ENCODE results near the gene ANKRD27.

DNA sequence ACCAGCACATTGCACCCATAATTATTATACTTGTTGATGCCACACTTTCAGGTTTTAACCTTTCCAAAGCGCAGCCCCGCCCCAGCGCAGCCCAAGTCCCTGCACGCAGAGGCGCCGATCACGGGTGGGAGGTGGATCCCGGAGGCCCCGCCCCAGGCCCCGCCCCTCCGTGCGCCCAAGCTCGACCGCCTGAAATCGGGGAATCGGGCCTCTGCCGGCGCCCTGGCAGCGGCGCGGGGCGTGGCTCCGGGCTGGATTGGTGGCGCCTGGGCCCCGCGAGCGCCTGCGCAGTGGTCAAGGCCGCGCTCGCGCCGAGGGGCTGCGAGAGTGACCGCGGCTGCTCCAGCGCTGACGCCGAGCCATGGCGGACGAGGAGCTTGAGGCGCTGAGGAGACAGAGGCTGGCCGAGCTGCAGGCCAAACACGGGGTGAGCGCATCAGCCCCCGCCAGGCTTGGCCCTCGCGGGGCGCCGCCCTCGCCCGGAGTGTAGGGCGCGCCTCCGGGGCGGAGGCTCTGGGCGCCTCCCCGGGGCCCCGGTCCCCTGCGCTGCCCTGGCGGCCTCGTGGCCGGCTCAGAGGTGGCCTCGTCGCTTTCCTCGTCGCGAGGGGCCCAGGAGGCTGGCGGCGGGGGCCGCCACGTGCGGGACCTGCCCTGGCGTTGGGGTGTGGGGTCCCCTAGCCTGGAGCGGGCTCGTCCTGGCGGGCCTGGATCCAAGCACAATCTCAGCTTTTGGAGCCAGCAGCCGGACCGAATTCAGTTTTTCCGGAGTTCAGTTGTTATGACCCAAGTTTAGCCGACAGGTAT, 93.9 kb downstream of the ANKRD27 start, which contains the start of gene PDCD5:
- TF ChIP-seq, protein P1, sequence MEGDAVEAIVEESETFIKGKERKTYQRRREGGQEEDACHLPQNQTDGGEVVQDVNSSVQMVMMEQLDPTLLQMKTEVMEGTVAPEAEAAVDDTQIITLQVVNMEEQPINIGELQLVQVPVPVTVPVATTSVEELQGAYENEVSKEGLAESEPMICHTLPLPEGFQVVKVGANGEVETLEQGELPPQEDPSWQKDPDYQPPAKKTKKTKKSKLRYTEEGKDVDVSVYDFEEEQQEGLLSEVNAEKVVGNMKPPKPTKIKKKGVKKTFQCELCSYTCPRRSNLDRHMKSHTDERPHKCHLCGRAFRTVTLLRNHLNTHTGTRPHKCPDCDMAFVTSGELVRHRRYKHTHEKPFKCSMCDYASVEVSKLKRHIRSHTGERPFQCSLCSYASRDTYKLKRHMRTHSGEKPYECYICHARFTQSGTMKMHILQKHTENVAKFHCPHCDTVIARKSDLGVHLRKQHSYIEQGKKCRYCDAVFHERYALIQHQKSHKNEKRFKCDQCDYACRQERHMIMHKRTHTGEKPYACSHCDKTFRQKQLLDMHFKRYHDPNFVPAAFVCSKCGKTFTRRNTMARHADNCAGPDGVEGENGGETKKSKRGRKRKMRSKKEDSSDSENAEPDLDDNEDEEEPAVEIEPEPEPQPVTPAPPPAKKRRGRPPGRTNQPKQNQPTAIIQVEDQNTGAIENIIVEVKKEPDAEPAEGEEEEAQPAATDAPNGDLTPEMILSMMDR (IDR thresholded peaks at IDR 0.05) = no peak
- TF ChIP-seq POLR2AphosphoS5 (IDR thresholded peaks at IDR 0.05; ENCODE audit: insufficient read depth in 1 of 2, low read depth in 1 of 2) = peak; percentile 44 to 61
- peak in 1 of 2 donors; percentile 73 for TF ChIP-seq POLR2A (IDR thresholded peaks at IDR 0.05)
